HG02970 (cell line): ENCODE results near the gene COL4A1.

Source experiments
- ATAC-seq: cut with Tn5 transposase; IDR thresholded peaks from one replicate; pipeline ENCODE4 v1.9.1; 2021; ENCODE audit warnings: mild to moderate bottlenecking, moderate library complexity, moderate number of reproducible peaks; ENCODE audit not compliant: unreplicated experiment, low FRiP score

The COL4A1 gene

GRCh38 chr13:110342474-110342873 lies 35.5 kb upstream of the COL4A1 start:
- no peak for ATAC-seq

DNA sequence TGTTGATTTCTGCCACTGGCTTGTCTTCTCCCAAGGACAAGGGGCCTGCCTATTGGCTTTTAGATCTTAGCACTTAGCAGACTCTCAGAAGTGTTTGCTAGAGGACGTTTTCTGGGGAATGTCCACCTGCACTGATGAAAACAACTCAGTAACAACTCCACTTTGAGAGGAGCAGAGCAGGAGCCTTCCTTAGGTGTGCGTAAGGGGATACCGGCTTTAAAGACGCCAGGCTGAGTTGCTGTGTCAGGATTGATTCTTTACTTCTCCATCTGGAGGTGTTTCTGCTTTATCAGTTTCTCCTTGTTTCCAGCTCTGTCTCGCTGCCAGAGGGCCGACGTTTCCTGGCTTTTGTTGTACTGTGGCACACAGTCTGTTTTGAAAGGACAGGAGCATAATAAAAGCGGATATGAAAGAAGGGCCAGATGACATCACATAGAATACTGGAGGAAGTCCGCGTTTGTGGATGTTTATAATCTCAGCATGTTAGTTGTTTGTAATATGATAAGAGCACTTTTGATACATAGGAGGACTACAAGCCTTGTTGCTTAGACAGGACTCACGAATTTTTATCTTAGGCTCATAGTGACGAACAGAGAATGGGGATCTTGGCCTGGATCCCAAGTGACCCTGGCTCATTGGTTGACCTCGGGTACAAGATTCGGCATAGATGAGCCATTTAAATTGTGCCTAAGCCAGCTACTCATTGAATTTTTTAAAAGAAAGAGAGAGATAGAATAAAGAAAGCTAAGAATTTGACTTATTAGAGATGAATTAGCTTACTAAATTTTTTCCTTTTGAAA lies 34.7 kb upstream of the COL4A1 start:
- no peak for ATAC-seq

DNA sequence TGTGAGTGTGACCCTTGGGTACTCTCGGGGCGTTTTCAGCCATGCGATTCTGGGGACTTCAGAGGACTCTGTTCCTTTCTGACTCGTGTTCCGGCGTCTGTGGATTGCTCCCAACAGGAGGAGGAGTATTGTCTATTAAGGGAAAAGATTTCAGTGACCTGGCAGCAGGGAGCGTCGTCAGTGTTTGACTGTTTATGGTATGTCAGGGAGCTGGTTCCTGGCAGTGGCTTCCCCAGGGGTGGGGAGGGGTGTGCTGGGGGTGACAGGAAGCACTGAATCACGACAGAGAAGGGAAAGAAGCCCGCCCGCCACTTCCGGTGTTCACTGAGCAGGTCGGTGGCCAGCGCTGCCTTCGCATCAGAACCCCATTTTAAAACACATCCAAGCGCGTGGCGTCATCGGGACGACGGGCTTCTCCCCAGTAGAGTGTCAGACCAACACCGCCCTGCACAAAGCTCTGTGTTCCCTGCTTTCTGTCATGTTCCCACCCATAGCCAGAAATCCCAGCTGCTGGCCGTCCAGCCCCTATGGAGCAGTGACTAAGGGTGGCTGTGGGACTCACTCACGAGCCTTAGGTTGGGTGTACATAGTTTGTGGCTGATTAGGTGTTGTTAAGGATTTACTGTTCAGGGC lies 34.0 kb upstream of the COL4A1 start:
- ATAC-seq: no peak

DNA sequence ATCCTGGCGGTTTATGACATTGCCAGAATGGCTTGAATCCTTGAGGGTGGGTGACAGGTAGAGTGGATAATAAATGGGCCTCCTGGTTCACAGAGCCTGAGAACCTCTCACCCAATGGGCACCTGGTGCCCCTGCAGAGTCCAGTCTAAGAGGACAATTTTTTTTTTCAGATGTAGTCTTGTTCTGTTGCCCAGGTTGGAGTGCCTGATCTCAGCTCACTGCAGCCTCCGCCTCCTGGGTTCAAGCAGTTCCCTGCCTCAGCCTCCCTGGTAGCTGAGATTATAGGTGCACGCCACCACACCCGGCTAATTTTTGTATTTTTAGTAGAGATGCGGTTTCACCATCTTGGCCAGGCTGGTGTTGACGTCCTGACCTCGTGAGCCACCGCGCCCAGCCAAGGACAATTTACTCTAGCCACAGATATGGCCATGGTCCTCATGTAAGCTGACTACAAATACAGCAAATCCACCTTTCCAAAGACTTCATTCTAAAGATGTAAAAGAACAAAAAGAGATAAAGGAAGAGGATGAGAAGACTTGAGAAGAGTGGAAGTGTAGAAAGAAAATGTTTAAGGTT lies 33.1 kb upstream of the COL4A1 start:
- ATAC-seq: no peak

- no peak for ATAC-seq
Observed at GRCh38 chr13:110339263-110339662, 32.3 kb upstream of the COL4A1 start.

- no peak for ATAC-seq
Observed at GRCh38 chr13:110338441-110339101, 31.6 kb upstream of the COL4A1 start.

DNA sequence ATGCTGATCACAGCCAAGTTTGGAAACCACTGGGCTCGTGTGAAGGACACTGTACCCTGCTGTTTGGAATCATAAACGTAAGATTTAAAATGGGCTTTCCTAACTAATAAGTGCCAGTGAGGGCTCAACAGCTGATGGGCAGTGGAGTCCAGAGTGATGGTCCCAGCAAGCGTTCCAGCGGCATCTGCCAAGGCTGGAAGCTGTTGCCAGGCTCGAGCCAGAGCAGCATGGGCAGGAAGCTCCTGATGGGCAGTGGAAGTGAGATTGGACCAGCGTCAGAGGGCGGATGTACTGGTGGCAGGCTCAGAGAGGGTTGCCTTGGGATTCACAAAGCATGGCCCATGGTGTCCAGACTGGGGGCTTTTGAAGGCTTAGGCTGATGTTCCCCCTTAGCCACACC lies 30.3 kb upstream of the COL4A1 start:
- ATAC-seq: no peak

GRCh38 chr13:110336681-110337080 lies 29.7 kb upstream of the COL4A1 start:
- no peak for ATAC-seq

- ATAC-seq: no peak
Observed at GRCh38 chr13:110336108-110336507, 29.2 kb upstream of the COL4A1 start.

- ATAC-seq: no peak
Observed at GRCh38 chr13:110334841-110335490, 28.0 kb upstream of the COL4A1 start.

DNA sequence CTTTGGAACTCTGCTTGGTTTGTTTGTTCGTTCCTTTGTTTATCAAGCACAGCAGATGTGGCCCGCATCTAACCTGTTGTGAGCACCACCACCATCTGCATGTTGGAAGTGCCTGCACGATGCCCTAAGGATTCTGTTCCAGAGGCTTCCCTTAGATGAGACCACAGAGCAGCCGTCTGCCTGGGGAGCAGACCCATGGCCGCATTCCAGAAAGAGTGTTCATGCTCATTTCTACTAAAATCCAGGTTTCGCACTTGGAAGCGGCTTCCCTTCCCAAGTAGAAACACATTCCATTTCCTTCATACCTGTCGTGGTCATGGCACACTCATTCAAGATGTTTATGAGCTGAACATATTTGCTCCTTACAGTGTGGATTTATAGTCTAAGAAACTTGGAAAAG lies 27.3 kb upstream of the COL4A1 start:
- no peak for ATAC-seq

DNA sequence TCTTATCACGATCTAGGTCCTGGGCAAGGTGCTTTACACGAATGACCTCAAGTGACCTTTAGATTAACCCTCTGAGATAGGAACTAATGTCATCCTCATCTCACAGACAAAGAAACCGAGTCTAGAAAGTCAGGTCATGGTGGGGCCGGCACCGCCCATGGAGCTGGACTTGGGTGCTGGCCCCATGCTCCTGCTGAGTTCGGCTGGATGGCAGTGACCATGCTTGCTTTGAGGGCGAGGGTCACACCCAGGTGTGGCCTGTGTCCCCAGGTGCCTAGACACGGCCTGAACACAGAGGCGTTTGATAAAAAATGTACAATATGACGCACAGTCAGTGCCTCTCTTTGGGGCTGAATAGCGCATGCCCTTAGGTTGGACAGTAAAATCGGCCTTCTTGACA lies 26.9 kb upstream of the COL4A1 start:
- no peak for ATAC-seq

DNA sequence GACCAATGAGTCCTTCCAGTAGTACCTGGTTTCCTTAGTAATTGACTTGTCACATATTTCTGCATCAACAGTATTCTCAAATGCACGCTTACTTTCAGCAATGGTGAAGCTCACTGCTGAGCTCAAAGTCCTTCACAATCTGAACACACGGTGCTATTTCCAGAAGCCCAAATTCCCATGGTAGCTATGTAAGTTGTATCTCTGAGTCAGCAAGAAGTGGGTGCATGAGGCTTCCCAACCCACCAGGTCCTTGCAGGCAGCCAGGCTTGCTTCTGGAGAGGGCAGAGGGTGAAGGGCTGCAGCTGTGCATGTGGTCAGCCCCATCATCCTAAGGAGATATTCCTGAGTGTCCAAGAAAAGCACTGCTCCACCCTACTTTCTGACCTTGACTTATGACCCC lies 25.8 kb upstream of the COL4A1 start:
- no peak for ATAC-seq

- no peak for ATAC-seq
Observed at GRCh38 chr13:110331362-110331761, 24.4 kb upstream of the COL4A1 start.

GRCh38 chr13:110330491-110331011 lies 23.6 kb upstream of the COL4A1 start:
- no peak for ATAC-seq

DNA sequence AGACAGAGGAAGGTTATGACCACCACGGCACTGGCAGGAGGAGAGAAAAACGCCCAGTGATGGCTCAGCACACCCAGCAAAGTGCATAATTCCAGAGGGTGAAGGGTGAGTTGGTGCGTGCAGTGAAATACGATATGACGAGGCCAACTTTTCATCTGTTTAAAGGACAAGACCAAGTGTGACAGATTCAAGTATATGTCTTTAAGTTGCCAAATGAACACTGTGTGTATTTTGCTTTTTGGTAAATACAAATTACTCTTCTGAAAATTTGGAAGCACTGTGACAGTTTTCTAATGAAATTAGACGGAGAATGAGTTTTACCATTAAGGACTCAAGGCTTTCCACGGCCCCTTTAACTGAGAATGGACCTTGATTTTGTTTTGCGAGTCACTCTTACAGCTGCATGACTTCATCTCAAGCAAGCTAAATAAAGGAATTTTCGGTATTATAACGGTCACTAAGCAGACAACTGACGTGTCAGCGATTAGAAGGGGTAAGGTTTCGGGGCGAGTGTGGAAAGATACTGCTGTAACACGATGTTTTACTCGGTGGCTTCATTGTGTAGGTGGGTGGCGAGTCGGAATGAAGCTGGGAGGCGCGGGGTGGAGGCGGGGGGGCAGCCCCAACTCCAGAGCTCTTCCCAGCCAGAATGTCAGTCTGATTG lies 23.0 kb upstream of the COL4A1 start:
- ATAC-seq: no peak

GRCh38 chr13:110329258-110329657 lies 22.3 kb upstream of the COL4A1 start:
- no peak for ATAC-seq

DNA sequence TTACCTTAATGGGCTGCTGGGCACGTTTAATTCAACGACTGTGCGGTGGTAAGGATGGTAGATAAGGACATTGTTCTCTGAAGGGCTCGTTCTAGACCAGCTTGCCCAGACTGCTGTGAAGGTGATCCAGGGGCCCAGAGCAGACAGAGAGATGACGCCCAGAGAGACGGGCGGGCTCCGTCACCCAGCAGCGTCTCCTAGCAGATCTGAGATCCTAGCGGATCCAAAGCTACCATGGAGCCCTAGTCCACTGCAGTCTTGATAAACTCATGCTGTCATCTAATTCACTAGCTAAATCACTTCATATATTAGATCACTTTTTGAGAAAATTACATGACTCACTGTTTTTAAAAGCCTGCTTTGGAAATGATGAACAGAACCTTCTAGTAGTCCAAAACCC lies 21.6 kb upstream of the COL4A1 start:
- no peak for ATAC-seq

GRCh38 chr13:110327051-110327721 lies 20.2 kb upstream of the COL4A1 start:
- no peak for ATAC-seq
